ENCODE results near the gene FAM20C. TPM values are rescaled to one million over a fixed set of nuclear protein-coding genes. Genes with fewer than 3 reads are reported as not detected.
"Not testable (repeated sequence)": the region's sequence is repeated elsewhere in the genome, so short reads cannot be mapped to it uniquely, and the experiment has no call there.

FAM20C gene
- total RNA-seq, 1 donor from 2014 or later: 29.7 TPM

DNA sequence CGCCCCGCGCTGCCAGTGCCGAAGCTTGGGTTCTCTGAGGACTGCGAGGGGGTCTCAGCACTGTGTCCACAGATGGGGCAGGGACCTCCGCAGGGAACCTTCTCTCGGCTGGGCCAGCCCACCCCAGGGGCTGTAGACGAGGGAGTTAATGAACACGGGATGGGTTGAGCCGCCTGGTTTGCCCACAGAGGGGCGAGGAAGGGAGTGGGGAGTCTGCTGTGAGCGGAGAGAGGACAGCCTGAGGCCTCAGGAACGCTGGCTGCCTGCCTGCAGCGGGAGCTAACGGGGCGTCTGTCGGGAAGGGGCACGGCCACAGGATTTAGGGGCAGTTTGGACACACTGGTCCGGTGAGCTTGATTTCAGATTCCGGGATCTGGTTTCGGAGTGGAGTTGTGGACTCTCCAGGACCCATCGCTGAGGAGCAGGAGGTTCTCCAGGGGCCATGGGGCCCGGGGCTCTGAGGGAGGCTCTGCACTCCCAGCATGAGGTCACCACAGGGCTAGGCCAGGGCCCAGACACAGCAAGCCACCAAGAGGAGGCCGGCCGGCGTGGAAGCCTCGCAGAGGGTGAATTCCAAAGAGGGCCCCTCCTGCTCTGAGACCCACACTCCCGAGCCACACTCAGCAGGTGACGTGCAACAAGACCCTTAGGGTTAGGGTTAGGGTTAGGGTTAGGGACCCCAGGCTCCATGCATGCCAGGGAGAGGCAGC lies 19.0 kb upstream of the FAM20C start:
- DNase-seq: peak; percentile 56

DNA sequence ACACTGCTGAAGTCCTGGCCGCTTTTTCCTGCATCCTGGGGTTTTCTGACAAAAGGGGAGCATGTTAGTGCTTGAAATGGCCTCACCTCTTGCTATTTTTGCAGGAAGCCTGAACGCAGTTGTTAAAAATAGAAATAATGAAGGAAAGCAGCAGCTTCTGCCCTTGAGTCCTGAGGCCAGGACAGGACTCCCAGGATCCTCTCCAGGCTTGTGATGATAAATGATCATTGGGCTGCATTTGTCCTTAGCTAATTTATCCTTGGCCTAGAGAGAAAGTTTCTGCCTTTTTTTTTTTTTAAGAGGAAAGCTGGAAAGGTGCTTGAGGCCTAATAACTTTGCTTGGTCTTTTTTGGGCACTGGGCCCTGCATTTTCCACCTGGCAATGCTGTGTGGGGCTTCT lies 17.7 kb upstream of the FAM20C start:
- DNase-seq: no peak

DNA sequence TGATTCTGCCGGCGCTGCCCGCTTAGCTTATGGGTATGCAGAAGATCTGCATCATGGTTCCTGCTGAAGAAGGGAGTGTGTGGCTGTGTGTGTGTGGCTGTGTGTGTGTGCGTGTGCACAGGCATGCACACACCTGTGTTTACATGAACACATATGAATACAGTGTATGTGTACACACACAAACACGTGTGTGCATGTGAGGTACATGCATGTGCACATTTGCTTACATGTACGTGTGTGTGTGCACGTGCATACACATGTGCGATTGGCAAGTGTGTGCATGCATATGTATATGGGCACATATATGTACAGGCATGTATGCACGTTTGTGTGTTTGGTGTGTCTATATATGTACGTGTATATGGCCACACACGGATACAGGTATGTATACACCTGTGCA lies 16.4 kb upstream of the FAM20C start:
- no peak for DNase-seq

DNA sequence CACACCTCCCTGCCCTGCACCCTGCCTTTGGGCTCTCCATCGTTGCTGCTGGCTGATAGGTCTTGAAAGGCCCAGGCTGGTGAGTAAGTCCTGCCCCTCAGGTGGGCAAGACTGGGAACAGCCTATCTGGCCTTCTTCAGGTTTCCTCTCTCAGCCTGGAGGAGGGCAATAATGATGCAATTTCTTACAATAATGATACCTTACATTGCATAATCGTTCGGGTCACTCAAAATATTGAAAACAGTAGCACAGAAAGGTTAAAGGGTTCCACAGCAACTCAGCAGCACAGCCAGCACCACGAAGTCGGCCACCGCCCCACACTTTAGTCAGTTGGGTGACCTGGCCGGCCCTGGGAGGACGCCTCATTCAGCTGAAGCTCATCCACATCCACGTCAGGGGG lies 16.0 kb upstream of the FAM20C start:
- DNase-seq: no peak

DNA sequence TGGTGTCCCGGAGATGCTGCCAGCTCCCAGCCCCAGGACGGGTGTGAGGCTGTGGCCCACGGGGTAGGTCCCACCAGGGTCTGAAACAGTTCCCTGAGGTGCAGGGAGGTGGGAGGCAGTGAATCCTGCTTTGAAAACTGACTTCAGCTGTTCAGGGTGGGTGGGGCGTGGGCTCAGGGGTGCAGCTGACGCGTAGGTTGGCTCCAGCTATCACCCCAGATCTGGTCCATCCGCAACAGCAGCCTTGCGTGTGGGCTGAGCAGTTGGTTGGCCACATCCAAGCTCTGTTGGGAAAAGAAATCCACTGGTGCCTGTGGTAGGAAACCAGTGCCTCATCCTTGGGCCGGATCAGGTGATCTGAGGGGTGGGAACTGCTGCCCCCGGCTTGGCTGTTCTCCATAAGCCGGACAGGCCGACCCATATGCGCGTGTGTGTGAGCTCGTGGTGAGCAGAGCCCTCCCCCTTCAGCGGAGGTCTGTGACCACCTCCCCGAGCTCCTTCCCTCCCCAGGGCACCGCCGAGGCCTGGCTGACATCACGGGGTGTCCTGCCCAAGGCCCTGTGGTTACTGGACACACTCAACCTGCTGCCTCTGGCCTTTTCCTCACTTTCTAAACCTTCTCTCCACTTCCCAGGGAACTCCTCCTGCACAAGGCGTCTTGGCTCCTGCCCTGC lies 15.4 kb upstream of the FAM20C start:
- DNase-seq: no peak

DNA sequence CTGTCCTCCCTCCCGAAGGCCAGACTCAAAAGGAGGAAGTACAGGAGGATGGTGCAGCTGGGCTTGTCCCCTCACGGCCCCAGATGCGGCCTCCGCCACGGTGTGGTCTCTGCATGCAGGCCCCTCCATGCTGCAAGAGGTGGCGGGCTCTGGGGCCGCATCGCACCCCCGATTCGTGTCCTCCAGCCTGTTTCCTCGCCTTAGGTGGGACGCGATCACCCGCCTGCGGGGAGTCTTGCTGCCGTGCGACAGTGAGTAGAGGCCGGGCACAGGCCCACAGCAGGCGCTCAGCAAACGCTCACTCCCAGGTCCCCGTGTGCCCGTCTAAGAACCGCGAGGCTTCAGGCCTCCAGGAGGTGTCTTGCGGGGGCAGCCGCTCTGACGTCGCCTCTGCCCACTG lies 13.9 kb upstream of the FAM20C start:
- DNase-seq: no peak

DNA sequence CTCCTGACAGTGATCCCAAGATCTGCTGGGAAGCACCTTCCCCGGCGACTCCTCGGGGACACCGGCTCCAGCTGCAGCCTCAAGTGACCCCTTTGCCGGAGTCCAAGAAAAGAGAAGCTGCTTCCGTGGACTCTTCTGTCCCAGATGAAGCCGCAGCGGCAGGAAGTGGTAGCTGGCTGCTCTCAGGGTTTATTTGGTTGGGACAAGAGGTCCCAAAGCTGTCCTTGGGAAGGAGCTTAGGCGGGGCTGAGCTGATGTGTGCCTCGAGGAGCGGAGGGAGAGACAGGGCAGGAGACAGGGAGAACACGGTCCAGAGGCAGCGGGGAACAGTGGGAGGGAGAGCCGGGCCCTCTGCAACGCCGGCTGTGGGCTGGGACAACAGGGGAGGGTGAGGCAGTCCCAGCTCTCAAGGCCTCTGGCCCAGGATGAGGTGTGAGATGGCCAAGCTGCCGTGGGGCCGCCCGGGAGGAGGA lies 13.1 kb upstream of the FAM20C start:
- DNase-seq: no peak

DNA sequence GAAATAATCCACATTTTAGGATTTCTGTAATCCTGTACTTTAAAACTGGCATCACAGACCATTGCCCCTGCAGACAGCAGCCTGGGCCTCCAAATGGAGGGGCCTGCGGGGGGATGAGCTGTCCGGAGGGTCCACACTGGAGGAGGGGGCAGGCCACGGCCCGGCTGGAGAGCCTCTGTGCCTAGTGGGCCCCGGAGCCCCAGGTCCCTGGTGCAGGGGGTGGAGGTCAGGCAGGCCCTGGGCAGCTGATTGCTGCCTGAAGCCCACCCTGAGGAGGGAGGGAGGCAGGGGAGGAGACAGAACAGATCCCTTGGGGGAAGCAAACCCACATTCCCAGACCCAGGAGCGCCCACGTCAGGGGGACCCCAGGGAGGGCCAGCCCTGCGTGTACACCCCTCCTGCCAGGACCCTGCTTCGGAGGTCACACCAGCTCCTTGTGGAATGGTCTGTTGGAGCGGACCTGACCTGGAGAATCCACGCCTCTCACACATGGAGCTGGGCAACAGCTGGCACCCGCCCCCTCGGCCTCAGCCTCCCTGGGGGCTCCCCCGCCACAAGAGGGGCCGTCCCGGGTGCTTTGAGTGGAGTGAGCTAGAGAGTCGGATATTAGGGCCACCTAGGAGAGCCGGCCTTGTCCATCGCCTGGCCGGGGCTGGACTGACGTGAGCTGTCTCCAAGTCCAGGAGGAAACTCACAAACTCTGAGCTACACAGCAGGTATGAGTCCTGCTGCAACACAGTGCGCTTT lies 12.2 kb upstream of the FAM20C start:
- no peak for DNase-seq

DNA sequence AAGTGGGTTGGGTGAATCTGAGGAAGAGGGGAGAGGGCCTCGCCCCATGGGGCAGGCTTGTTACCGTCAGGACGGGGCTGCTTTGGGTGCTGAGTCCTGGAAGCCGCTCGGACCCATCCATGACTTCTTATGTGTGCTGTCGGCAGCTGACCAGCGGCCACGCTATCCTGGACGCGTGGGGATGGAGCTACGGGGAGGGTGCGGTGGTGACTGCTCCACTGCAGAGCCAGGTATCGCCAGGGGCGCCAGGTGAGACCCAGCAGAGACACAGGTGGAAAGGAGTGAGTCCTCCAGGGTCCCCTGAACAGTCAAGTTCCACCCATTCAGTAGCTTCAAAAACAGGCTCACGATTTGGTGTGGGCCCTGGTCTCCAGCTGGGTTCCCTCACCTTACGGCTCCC lies 10.6 kb upstream of the FAM20C start:
- no peak for DNase-seq

DNA sequence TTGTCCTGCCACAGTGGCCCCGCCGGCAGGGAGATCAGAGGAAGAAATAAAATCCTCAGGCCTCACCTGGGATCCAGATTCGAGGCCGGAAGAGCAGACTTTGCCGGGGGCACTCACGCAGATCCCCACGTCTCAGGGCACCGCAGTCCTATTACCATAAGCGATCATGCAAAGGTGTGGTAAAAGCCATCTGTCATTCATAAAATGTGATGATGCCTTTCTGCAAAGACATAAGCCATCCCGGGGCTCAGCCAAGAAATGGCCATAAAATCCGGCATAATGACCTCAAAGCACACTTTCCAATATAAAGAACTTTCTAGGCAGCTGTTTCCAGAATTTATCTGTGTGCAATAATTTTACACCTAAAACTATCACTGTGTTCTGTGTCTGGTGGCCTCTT lies 9.9 kb upstream of the FAM20C start:
- not testable (repeated sequence) for DNase-seq

DNA sequence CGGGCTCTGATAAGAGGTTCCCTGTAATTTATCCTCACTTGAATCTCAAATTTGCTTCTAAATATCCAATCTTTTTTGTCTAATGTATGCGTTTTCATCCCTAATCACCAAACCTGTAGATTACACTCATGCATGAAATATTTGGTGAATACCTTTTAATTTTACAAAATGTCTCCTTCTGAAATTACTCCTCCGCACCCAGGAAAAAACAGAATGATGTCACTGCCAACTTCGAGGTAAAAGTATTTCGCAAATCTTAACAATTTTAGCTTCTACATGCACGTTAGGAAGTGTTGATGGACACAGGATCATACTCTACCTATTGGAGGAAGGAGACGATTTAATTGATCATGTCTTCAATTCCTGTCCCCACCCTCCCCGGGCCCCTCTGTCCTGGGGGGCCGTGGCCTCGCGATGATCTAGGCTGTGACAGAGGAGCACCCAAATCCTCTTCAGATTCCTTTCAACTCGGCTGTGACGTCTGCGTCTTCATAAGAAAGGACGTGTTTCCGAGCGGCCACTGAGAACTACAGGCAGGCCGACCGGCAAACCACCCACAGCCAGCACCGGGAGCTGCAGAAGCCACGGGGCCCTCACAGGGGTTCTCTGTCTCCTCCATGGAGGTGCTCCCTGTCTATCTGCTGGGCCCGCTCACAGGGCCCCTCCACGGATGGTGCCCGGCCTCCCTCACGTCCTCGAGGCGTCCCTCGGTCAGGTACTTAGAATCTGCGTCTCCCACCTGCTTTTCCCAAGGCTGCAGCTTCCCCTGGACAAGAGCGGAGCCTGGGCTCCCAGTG lies 8.7 kb upstream of the FAM20C start:
- no peak for DNase-seq

DNA sequence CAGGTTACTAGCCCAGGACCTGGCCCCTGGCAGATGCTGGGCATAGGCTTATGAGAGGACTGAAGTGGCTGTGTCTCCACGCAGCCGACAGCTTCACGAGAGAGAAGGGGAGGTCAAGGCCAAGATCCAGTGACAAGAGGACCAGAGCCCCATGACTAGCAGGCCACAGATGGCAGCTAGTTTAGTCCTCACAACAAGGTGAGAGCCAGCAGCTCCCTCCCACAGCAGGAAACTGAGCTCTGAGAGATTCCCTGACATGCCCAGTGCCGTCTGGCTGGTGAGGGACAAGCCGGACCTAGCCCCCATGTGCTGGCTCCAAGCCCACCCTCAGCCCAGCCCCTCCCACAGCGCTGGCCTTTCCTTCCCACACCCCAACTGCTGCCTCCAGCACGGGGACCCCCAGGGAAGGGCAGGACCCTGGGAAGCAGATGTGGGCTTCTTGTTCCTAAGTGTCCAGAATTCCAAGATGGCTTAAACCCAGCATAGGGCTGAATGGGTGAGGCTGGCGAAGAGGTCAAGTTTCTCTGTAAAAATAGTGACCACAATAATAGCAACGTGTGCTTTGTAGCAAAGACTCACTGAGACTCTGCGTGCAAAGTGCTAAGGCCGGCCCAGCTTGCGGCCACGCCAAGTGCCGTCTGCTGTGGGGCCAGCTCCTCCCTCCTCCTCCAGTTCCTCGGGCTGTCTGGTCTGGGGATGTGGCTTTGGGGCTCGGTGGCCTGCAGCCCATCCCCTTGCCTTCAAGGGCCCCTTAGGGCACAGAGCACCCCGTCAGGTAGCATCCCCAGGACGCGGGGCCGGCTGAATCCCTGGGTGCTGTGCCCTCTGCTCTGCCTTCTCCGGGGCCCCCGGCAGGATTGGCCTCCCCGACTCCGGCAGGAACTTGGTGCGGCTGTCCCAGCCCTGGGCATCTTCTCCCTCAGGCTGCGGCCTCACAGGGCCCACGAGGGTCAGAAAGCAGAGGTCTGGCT lies 7.8 kb upstream of the FAM20C start:
- DNase-seq: no peak

DNA sequence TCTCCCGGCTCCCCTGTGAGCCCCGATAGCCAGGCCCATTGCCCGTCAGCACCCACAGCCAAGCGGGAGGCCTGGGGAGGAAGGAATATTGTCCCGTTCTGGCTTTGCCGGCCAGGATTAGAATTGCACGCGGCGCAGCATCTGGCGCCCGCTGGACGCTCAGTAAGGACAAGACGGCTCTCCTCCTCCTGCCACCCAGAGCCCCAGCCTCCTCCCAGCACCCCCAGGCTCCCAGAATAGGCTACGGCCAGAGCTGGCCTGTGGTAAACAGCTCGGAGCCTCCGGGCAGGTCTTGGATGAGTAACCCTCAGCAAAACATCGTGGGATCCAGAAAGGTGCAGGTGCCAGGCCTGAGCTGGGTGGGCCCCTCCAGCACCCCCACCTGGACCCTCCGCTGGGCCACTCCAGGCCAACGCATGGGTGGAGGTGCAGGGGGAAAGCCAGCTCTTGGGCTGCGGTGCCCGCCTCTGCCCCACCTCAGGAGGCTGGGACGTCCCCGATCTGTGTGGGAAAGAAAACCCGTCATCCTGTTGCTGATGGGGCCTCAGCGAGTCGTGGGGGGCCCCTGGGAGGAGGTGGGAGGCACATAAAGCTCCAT lies 5.8 kb upstream of the FAM20C start:
- no peak for DNase-seq

DNA sequence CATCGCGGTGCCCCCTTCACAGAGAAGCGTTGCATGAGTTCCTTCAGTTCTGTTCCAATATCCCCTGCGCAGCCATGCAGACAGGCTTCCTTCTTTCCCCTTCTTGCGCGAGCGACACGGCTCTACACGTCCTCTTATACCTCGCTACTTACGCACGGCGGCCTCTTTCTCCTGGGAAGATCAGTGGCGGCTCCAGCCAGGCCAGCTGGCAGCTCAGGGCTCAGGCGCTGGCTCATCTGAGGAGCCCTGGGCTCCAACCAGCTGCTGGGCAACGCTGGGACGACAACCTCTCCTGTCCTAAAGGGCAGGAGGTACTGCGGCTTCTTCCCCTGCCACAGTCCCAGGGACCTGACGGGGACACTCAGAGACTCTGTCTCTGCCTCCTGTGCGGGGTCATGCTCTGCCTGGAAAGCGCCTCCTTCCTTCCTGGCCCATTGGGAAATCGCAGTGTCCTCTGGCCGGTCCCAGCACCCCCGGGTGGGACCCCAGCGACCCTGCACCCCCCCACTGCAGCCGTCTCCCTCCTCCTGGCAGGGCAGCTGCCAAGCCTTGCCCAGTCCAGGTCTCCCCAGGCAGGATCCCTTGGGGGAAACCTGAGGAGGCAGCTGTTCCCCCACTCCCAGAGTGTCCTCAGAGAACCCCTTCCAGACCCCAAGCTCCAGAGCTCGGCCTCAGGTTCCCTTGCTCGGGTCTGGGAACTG lies 5.0 kb upstream of the FAM20C start:
- DNase-seq: peak; percentile 67

DNA sequence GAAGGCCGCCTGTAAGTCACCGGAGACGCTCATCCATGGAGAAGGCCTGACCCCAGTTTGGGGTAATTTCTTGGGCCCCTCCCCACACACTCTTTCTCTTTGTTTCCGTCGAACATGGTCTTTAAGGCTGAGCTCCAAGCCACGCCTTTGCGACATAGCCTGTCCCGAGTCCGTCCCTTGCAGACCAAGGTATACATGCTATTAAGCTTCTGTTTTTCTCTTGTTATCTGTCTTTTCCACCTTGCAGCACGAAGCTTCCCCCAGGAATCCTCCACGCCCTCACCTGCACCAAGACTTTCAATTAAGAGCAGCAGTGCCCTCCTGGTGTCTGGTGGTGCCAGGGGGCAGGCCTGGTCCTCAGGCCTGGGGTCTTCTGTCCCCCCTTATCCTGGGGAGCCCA lies 4.2 kb upstream of the FAM20C start:
- DNase-seq: no peak

DNA sequence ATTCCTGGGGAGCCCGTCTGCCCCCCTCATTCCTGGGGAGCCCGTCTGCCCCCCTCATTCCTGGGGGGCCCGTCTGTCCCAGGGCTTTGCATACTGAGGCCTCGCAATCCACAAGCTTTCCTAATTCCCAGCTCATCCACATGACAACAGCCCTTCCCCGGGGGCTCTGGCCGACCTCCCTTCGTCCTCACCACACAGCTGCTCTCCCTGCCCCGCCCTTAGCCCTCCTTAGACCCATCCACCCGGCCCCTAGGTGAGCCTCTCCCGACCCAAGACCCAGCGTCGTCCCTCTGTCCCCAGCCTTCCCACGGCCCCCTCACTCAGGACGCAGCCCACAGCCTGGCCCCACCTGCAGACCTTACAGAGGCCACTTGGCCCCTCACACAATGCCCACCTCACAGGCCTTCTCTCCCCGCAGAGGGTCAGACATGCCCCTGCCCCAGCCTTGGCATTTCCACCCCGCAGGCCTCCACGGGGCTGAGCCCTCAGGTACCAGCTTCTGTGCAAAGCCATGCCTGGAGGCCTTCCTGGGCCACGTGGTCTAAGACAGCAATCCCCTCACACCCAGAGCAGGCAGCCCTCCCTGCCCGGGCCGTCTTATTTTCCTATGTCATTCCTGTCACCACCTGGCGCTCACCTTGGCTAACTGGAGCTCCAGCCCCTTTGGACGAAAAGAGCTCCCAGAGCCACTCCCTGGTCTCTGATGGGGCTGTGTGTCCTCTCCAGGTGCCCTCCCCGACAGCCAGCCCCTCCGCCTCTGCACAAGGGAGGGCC lies 3.5 kb upstream of the FAM20C start:
- DNase-seq: no peak

DNA sequence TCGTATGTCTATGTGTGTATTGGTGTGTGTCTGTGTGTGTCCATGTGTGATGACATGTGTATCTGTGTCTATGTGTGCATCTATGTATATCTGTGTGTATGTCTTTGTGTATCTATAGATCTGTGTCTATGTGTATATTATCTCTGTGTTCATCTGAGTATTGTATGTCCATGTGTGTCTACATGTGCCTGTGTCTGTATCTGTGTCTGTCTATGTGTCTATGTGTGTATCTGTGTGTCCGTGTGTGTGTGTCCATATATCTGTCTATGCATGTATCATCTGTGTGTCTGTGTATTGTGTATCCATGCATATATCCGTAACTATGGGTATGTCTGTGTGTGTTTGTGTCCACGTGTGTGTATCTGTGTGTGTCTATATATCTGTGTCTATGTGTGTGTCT lies 2.7 kb upstream of the FAM20C start:
- no peak for DNase-seq

DNA sequence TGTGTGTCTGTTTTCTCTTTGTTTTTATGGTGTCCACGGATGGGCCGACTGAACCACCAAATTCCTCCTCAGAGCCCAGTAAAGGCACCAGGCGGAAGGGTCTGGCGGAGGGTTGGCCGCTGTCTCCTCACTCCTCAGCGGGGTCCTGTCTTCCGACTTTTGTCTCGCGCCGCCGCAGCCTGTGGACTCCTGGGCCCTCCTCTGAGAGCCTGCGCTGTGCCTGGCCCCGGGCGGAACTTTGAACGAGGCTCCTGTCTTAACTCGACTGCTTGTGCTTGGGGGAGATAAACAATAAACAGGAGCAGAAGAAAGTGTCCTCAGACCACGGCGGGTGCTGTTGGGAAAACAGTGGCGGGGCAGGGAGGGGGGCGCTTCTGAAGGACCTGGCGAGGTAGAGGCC lies 2.2 kb upstream of the FAM20C start:
- DNase-seq: no peak
